Activated naive CD4-positive, alpha-beta T cell treated with anti-CD3 and anti-CD28 coated beads for 36 hours (primary cell): ENCODE results near the gene TOX2. TPM values are rescaled to one million over a fixed set of nuclear protein-coding genes. Genes with fewer than 3 reads are reported as not detected.

Source experiments
- CTCF ChIA-PET: fragments of 350-600 bp; sonication (Branson Sonifier 250); formaldehyde crosslinking; loops from one replicate; lab custom pipeline; 2021; ENCODE audit warnings: antibody characterized with exemption; lab: Charles Lee
- DNase-seq: peaks from one replicate; pipeline ENCODE4 v3.0.0-alpha.2; 2020
- H3K27ac Mint-ChIP-seq: one replicate; pipeline ENCODE4 v1.8.0; 2021; ENCODE audit warnings: mild to moderate bottlenecking, mixed read lengths
- H3K27me3 Mint-ChIP-seq: one replicate; pipeline ENCODE4 v1.8.0; 2021; ENCODE audit warnings: low read depth, mixed read lengths
- H3K36me3 Mint-ChIP-seq: one replicate; pipeline ENCODE4 v1.8.0; 2021; ENCODE audit warnings: low read depth, mixed read lengths
- H3K4me1 Mint-ChIP-seq: one replicate; pipeline ENCODE4 v1.8.0; 2021; ENCODE audit warnings: low read depth, mixed read lengths
- H3K4me3 Mint-ChIP-seq: one replicate; pipeline ENCODE4 v1.8.0; 2021; ENCODE audit warnings: mild to moderate bottlenecking, moderate library complexity, mixed read lengths
- H3K9me3 Mint-ChIP-seq: one replicate; pipeline ENCODE4 v1.8.0; 2021; ENCODE audit warnings: mixed read lengths
- intact Hi-C: fragments of 100-400 bp; cut with micrococcal nuclease; formaldehyde crosslinking; loops from one replicate; pipeline ENCODE4 v1.15.1; 2023
- total RNA-seq, 2 experiments: library from RNA; stranded (reverse); gene quantifications; one replicate each; pipeline ENCODE4 v1.2.3, GENCODE V29; 2021

Gene TOX2
- total RNA-seq, 2 experiments from 2014 or later: 1.2 to 1.6 TPM

- CTCF ChIA-PET: interaction anchor here (1.5 kb wide), 1 partner anchor 11 kb away, joined by 7 read pairs; no protein-coding TSS in a partner anchor
- DNase-seq: no peak
- H3K27ac Mint-ChIP-seq: no peak overlapping the region
- no peak overlapping the region for H3K4me3 Mint-ChIP-seq
- H3K9me3 Mint-ChIP-seq: no peaks in the 10 kb centered on the region
- H3K27me3 Mint-ChIP-seq: peaks cover 8% of the 10 kb centered on the region
- intact Hi-C loops: no loop called here
- peaks cover 41% of the 10 kb centered on the region for H3K4me1 Mint-ChIP-seq
- no peaks in the 10 kb centered on the region for H3K36me3 Mint-ChIP-seq
These were observed 29.1 kb downstream of the TOX2 start for GRCh38 chr20:43943725-43944124.

DNA sequence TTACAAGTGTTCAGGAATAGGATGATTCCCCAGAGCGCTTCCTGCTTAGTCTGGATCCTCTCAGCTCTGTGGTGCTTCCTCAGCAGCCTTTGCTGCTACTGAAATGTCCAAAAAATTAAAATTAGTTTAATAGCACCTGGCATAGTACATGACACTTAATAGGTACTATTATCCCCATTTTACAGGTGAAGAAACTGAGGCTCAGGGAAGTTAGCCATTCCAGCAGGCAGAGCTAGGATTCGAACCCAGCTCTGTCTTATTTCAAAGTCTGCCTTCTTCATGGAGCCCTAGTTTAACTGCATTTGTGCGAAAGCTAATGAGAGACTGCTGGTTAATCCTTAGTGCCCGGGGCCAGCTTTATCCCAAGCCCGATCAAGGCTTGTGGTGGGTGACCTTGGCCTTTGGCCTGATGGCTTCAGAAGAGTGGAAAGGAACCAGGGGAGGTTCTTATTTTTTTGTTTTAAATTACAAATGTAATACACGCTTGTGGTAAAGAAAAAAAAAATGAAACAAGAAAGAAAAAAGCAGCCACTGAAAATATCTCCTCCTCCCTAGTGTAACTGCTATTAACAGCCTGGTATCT, 30.1 kb downstream of the TOX2 start:
- H3K36me3 Mint-ChIP-seq: no peaks in the 10 kb centered on the region
- H3K27ac Mint-ChIP-seq: no peak overlapping the region
- no peak for DNase-seq
- H3K9me3 Mint-ChIP-seq: no peaks in the 10 kb centered on the region
- peaks cover 49% of the 10 kb centered on the region for H3K4me1 Mint-ChIP-seq
- H3K4me3 Mint-ChIP-seq: no peak overlapping the region
- intact Hi-C loops: no loop called here
- CTCF ChIA-PET: interaction anchor here (0.7 to 1.2 kb wide), 2 partner anchors 47 to 194 kb away, joined by 3 read pairs; no protein-coding TSS in a partner anchor
- peaks cover 8% of the 10 kb centered on the region for H3K27me3 Mint-ChIP-seq

DNA sequence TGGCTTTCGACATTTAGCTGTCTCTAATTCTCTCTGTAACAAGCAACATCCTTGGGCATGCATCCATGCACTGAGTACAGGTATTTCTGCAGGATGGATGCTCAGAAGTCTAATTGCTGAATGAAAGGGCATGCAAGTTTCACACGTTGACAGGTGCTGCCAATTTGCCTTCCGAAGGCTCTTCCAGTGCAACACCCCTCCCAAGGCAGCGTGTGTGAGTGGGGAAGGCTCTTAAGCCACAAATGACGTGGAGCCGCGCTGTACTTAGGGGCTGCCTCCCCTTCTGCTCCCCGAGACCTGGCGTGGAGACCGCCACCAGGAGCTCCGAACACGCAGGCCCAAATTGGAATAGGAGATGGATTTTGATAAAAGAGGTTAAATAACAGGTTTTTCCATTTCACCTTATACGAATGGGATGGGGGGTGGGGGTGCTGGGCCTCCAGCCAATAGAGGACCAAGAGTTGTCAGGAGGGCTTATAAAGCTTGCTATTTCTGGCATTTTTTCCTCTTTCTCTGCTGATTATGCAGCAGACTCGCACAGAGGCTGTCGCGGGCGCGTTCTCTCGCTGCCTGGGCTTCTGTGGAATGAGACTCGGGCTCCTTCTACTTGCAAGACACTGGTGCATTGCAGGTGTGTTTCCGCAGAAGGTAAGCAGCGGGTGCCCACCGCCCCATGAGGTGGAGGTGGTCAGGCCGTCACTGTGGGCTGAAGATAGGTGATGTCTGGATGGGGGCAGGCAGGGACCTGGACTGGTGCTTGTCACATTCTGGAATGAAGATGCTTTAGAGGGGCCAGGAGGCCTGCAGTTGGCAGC, 30.9 kb downstream of the TOX2 start:
- no peak for DNase-seq
- H3K9me3 Mint-ChIP-seq: no peaks in the 10 kb centered on the region
- intact Hi-C loops: no loop called here
- peaks cover 57% of the 10 kb centered on the region for H3K4me1 Mint-ChIP-seq
- no peaks in the 10 kb centered on the region for H3K36me3 Mint-ChIP-seq
- H3K4me3 Mint-ChIP-seq: no peak overlapping the region
- CTCF ChIA-PET: interaction anchor here (1.2 kb wide), 1 partner anchor 195 kb away, joined by 3 read pairs; no protein-coding TSS in a partner anchor
- H3K27me3 Mint-ChIP-seq: peaks cover 8% of the 10 kb centered on the region
- H3K27ac Mint-ChIP-seq: no peak overlapping the region

- Mint-ChIP-seq H3K4me1 (peaks cover 55% of the 10 kb centered on the region), H3K4me3 (no peak overlapping the region), H3K9me3 (no peaks in the 10 kb centered on the region), H3K27ac (no peak overlapping the region), H3K27me3 (peaks cover 6% of the 10 kb centered on the region), H3K36me3 (no peaks in the 10 kb centered on the region)
- DNase-seq: no peak
- CTCF ChIA-PET: no interaction called here
- intact Hi-C loops: no loop called here
These were observed 31.5 kb downstream of the TOX2 start for GRCh38 chr20:43946206-43946491.

DNA sequence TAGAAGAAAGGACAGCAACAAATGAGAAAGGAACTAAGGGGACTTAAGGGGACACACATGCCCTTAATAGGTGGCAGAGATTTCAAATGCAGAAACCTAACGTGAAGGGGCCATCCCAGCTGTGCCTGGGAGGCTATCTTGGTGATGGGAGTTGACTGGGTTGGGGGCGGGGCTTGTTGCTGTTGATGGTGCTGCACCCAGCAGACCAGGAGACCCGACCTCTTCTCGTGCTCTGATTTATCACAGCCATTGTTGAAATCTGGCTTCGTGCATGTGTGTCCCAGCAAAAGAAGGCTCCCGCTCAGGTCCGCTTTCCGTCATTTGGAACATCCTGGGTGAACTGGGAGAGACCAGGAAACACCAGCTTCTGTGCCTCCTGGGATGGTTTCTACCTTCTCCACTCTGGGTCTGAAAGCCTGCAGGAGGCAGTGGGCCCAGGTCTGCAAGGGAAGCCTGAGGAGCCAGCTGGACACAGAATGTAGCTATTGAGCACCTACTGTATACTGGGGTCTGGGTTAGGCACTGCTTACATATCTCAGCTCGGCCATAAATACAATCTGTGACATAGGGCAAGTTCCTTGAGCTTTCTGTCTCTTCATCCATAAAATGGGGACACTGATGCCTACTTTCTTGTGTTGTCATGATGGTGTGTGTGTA, 32.1 kb downstream of the TOX2 start:
- intact Hi-C loops: no loop called here
- CTCF ChIA-PET: interaction anchor here (1.6 kb wide), 1 partner anchor 195 kb away, joined by 4 read pairs; no protein-coding TSS in a partner anchor
- Mint-ChIP-seq H3K27me3 (peaks cover 6% of the 10 kb centered on the region), H3K27ac (no peak overlapping the region), H3K4me3 (no peak overlapping the region), H3K36me3 (no peaks in the 10 kb centered on the region), H3K4me1 (peaks cover 51% of the 10 kb centered on the region), H3K9me3 (no peaks in the 10 kb centered on the region)
- no peak for DNase-seq

GRCh38 chr20:43947316-43947710, 32.7 kb downstream of the TOX2 start:
- intact Hi-C loops: no loop called here
- Mint-ChIP-seq H3K27me3 (peaks cover 6% of the 10 kb centered on the region), H3K27ac (no peak overlapping the region), H3K4me3 (no peak overlapping the region), H3K9me3 (no peaks in the 10 kb centered on the region), H3K4me1 (peaks cover 48% of the 10 kb centered on the region), H3K36me3 (no peaks in the 10 kb centered on the region)
- no peak for DNase-seq
- CTCF ChIA-PET: interaction anchor here (1.6 kb wide), 1 partner anchor 196 kb away, joined by 4 read pairs; no protein-coding TSS in a partner anchor

DNA sequence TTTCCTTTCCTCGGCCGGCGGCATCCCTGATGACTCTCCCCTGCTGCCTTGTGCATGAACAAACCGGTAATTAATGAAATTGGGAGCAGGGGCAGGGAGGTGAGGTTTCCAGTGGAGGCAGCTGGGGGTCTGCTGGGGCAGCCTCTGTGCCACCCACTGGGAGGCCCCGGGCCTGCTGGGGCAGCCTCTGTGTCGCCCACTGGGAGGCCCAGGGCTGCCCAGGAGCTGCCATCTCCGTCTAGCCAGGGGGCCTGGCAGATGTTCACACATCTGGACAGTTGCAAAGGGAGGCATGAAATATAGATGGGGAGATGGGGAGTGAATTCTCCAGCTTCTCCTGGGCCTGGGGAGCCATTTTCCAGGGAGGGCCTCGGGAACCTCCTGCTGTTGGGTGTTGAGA, 33.8 kb downstream of the TOX2 start:
- Mint-ChIP-seq H3K9me3 (no peaks in the 10 kb centered on the region), H3K27me3 (peaks cover 6% of the 10 kb centered on the region), H3K36me3 (no peaks in the 10 kb centered on the region), H3K4me3 (no peak overlapping the region), H3K27ac (no peak overlapping the region), H3K4me1 (peaks cover 47% of the 10 kb centered on the region)
- DNase-seq: no peak
- CTCF ChIA-PET: interaction anchor here (0.6 kb wide), 1 partner anchor 153 kb away, joined by 3 read pairs; no protein-coding TSS in a partner anchor
- intact Hi-C loops: no loop called here

GRCh38 chr20:43949248-43949647, 34.6 kb downstream of the TOX2 start:
- intact Hi-C loops: no loop called here
- Mint-ChIP-seq H3K4me1 (peaks cover 54% of the 10 kb centered on the region), H3K27ac (no peak overlapping the region), H3K27me3 (peaks cover 6% of the 10 kb centered on the region), H3K36me3 (no peaks in the 10 kb centered on the region), H3K9me3 (no peaks in the 10 kb centered on the region), H3K4me3 (no peak overlapping the region)
- no peak for DNase-seq
- CTCF ChIA-PET: no interaction called here

GRCh38 chr20:43949741-43950618, 35.3 kb downstream of the TOX2 start:
- Mint-ChIP-seq H3K4me1 (peaks cover 61% of the 10 kb centered on the region), H3K4me3 (no peak overlapping the region)
- CTCF ChIA-PET: no interaction called here

DNA sequence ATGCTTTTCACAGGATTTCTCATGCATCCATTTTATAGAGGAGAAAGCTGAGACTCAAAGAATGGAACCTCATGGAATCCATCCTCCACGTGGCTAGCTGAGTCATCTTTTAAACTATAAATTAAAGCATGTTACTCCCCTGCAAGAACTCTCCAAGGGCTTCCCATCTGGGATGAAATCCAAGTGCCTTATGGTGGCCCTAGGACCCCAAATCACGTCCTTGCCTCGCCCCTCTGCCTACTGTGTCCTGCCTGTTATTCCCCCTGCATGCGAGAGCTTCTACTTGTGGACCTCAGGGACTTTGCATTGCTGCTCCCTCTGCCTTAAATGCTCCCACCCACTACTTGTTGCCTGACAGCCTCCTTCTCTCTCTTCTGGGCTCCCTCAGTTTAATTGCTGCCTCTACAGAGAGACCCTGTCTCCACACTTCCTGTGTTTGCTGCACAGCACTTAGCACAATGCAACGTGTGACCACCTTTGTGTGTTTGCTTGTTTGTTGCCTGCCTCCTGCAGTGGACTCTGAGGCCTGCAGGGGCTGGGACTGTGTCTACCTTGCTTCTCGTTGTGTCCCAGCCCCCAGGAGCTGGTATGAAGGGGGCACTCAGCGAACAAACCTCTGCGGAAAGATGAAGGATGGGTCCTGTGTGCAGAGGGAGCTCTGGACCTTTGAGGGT, 39.4 kb downstream of the TOX2 start:
- Mint-ChIP-seq H3K4me3 (no peak overlapping the region), H3K36me3 (peaks cover 7% of the 10 kb centered on the region), H3K4me1 (peaks cover 72% of the 10 kb centered on the region), H3K9me3 (peaks cover 11% of the 10 kb centered on the region), H3K27ac (peak overlapping the region; percentile 25), H3K27me3 (peaks cover 6% of the 10 kb centered on the region)
- intact Hi-C loops: loop anchor here (2.0 kb wide), 4 partner anchors 29 to 109 kb away; partner anchors contain the start of gene TOX2
- CTCF ChIA-PET: interaction anchor here (1.0 to 1.7 kb wide), 3 partner anchors 11 to 203 kb away, joined by 3 to 8 read pairs (median 7); no protein-coding TSS in a partner anchor
- no peak for DNase-seq

More at GRCh38 chr20:43949741-43950618, 35.3 kb downstream of the TOX2 start:
- intact Hi-C loops: no loop called here
- Mint-ChIP-seq H3K27me3 (peaks cover 6% of the 10 kb centered on the region), H3K9me3 (no peaks in the 10 kb centered on the region), H3K36me3 (no peaks in the 10 kb centered on the region), H3K27ac (no peak overlapping the region)
- DNase-seq: peak; percentile 75

GRCh38 chr20:43954704-43955061, 40.0 kb downstream of the TOX2 start:
- intact Hi-C loops: loop anchor here (1.0 to 5.0 kb wide), 8 partner anchors 12 to 497 kb away; partner anchors contain the start of genes SRSF6 and TOX2
- no peak for DNase-seq
- Mint-ChIP-seq H3K36me3 (peaks cover 7% of the 10 kb centered on the region), H3K4me1 (peaks cover 72% of the 10 kb centered on the region), H3K27ac (peak overlapping the region; percentile 62), H3K4me3 (no peak overlapping the region), H3K27me3 (peaks cover 9% of the 10 kb centered on the region), H3K9me3 (peaks cover 11% of the 10 kb centered on the region)
- CTCF ChIA-PET: interaction anchor here (1.0 to 1.7 kb wide), 3 partner anchors 12 to 204 kb away, joined by 3 to 8 read pairs (median 7); no protein-coding TSS in a partner anchor
